HFFc6 (cell line): ENCODE data around the gene C16orf95. TPM values are rescaled to one million over a fixed set of nuclear protein-coding genes. Genes with fewer than 3 reads are reported as not detected.

Experiments
- DNase-seq: peaks from one replicate; pipeline ENCODE4 v3.0.0-alpha.2; 2018
- H3K27ac Mint-ChIP-seq: 2 replicates; pipeline ENCODE4 v1.8.0; 2020; ENCODE audit warnings: mild to moderate bottlenecking, mixed read lengths
- H3K27me3 Mint-ChIP-seq: 2 replicates; pipeline ENCODE4 v1.8.0; 2021; ENCODE audit warnings: mild to moderate bottlenecking, moderate library complexity, mixed read lengths; ENCODE audit not compliant: insufficient read depth
- H3K36me3 Mint-ChIP-seq: 2 replicates; pipeline ENCODE4 v1.8.0; 2021; ENCODE audit warnings: low read depth, mixed read lengths
- H3K4me1 Mint-ChIP-seq: 2 replicates; pipeline ENCODE4 v1.8.0; 2020; ENCODE audit warnings: low read depth, mixed read lengths
- H3K4me3 Mint-ChIP-seq: 2 replicates; pipeline ENCODE4 v1.8.0; 2020; ENCODE audit warnings: mild to moderate bottlenecking, moderate library complexity, mixed read lengths
- H3K9me3 Mint-ChIP-seq: 2 replicates; pipeline ENCODE4 v1.8.0; 2020; ENCODE audit warnings: mild to moderate bottlenecking, mixed read lengths
- CTCF ChIP-seq: fragments of 200-600 bp; sonication (generic); IDR thresholded peaks from 2 replicates; pipeline ENCODE4 v1.5.0; 2021; ENCODE audit warnings: antibody characterized with exemption, mild to moderate bottlenecking
- total RNA-seq, 6 experiments: library from RNA; stranded (reverse); fragmentation: NEBNext Ultra II Directional; extraction: Animal tissue kit (Norgen Biotek cat#: 25700); gene quantifications; 2 replicates in 1 of 6; 3 replicates in 5 of 6; pipeline ENCODE4 v1.2.3, GENCODE V29; 2021

C16orf95 gene
- total RNA-seq, 6 experiments from 2014 or later = 8.5 to 15.0 (median 11.7) TPM

GRCh38 chr16:87333581-87334331, 16.6 kb upstream of the C16orf95 start:
- H3K27me3 Mint-ChIP-seq = no peaks in the 10 kb centered on the region; the same call in 1 of the 2 replicates
- H3K4me3 Mint-ChIP-seq = no peak overlapping the region
- DNase-seq = no peak
- TF ChIP-seq CTCF = no peak
- no peaks in the 10 kb centered on the region for H3K9me3 Mint-ChIP-seq
- peaks cover 8% of the 10 kb centered on the region for H3K36me3 Mint-ChIP-seq
- peaks cover 8% of the 10 kb centered on the region for H3K4me1 Mint-ChIP-seq
- no peak overlapping the region for H3K27ac Mint-ChIP-seq

- Mint-ChIP-seq H3K27ac (no peak overlapping the region), H3K27me3 (no peaks in the 10 kb centered on the region; the same call in 1 of the 2 replicates), H3K4me1 (peaks cover 8% of the 10 kb centered on the region), H3K4me3 (no peak overlapping the region), H3K9me3 (no peaks in the 10 kb centered on the region), H3K36me3 (peaks cover 6% of the 10 kb centered on the region; the same call in 1 of the 2 replicates)
- TF ChIP-seq CTCF = no peak
- no peak for DNase-seq
Observed at GRCh38 chr16:87333101-87333500, 15.9 kb upstream of the C16orf95 start.

- no peaks in the 10 kb centered on the region; the same call in 1 of the 2 replicates for H3K27me3 Mint-ChIP-seq
- peak; percentile 21 for DNase-seq
- H3K4me3 Mint-ChIP-seq = no peak overlapping the region
- H3K4me1 Mint-ChIP-seq = peaks cover 8% of the 10 kb centered on the region
- peaks cover 6% of the 10 kb centered on the region; the same call in 1 of the 2 replicates for H3K36me3 Mint-ChIP-seq
- H3K9me3 Mint-ChIP-seq = no peaks in the 10 kb centered on the region
- no peak for TF ChIP-seq CTCF
- H3K27ac Mint-ChIP-seq = no peak overlapping the region
Observed at GRCh38 chr16:87332150-87332549, 15.0 kb upstream of the C16orf95 start.

GRCh38 chr16:87331241-87331801, 14.1 kb upstream of the C16orf95 start:
- H3K36me3 Mint-ChIP-seq = peaks cover 6% of the 10 kb centered on the region; the same call in 1 of the 2 replicates
- DNase-seq = no peak
- no peaks in the 10 kb centered on the region for H3K9me3 Mint-ChIP-seq
- H3K27me3 Mint-ChIP-seq = no peaks in the 10 kb centered on the region; the same call in 1 of the 2 replicates
- H3K4me1 Mint-ChIP-seq = peaks cover 15% of the 10 kb centered on the region
- H3K27ac Mint-ChIP-seq = no peak overlapping the region
- H3K4me3 Mint-ChIP-seq = no peak overlapping the region
- no peak for TF ChIP-seq CTCF

GRCh38 chr16:87330646-87331045, 13.5 kb upstream of the C16orf95 start:
- no peak overlapping the region for H3K27ac Mint-ChIP-seq
- peaks cover 21% of the 10 kb centered on the region for H3K4me1 Mint-ChIP-seq
- DNase-seq = no peak
- no peaks in the 10 kb centered on the region; the same call in 1 of the 2 replicates for H3K27me3 Mint-ChIP-seq
- no peak for TF ChIP-seq CTCF
- H3K36me3 Mint-ChIP-seq = peaks cover 6% of the 10 kb centered on the region; the same call in 1 of the 2 replicates
- H3K4me3 Mint-ChIP-seq = no peak overlapping the region
- H3K9me3 Mint-ChIP-seq = no peaks in the 10 kb centered on the region
